ENCODE results near the gene TMEM43.

The TMEM43 gene

GRCh38 chr3:14128724-14129123 is 3.9 kb downstream of the TMEM43 start:
- DNase-seq (ENCODE audit: insufficient read length, low spot score) (no peak), FAIRE-seq (no peak)
- no peak for TF ChIP-seq CTCF (IDR thresholded peaks at IDR 0.05; ENCODE audit: insufficient read depth, missing control alignments)

GRCh38 chr3:14129296-14129695 is 4.4 kb downstream of the TMEM43 start:
- TF ChIP-seq CTCF (IDR thresholded peaks at IDR 0.05; ENCODE audit: insufficient read depth, missing control alignments) = no peak
- no peak for DNase-seq (ENCODE audit: insufficient read length, low spot score)
- no peak for FAIRE-seq

- no peak for TF ChIP-seq CTCF (IDR thresholded peaks at IDR 0.05; ENCODE audit: insufficient read depth, missing control alignments)
- DNase-seq (ENCODE audit: insufficient read length, low spot score) = no peak
Measured at GRCh38 chr3:14130230-14130629, 5.4 kb downstream of the TMEM43 start.

GRCh38 chr3:14130707-14131106 is 5.9 kb downstream of the TMEM43 start:
- TF ChIP-seq CTCF (IDR thresholded peaks at IDR 0.05; ENCODE audit: insufficient read depth, missing control alignments) = no peak
- FAIRE-seq (no peak), DNase-seq (ENCODE audit: insufficient read length, low spot score) (no peak)

More at GRCh38 chr3:14130230-14130629, 5.4 kb downstream of the TMEM43 start:
- FAIRE-seq = no peak

GRCh38 chr3:14131134-14131533 is 6.3 kb downstream of the TMEM43 start:
- DNase-seq (ENCODE audit: insufficient read length, low spot score) (no peak), FAIRE-seq (no peak)
- no peak for TF ChIP-seq CTCF (IDR thresholded peaks at IDR 0.05; ENCODE audit: insufficient read depth, missing control alignments)

- no peak for FAIRE-seq
- no peak for DNase-seq (ENCODE audit: insufficient read length, low spot score)
- TF ChIP-seq CTCF (IDR thresholded peaks at IDR 0.05; ENCODE audit: insufficient read depth, missing control alignments) = no peak
Measured at GRCh38 chr3:14132120-14132519, 7.3 kb downstream of the TMEM43 start.

- no peak for DNase-seq (ENCODE audit: insufficient read length, low spot score)
- TF ChIP-seq CTCF (IDR thresholded peaks at IDR 0.05; ENCODE audit: insufficient read depth, missing control alignments) = no peak
- FAIRE-seq = no peak
Measured at GRCh38 chr3:14132689-14133088, 7.8 kb downstream of the TMEM43 start.
